ENCODE measurements around the gene EHBP1. TPM values are rescaled to one million over a fixed set of nuclear protein-coding genes. Genes with fewer than 3 reads are reported as not detected.
"Not testable (repeated sequence)": the region's sequence is repeated elsewhere in the genome, so short reads cannot be mapped to it uniquely, and the experiment has no call there.

EHBP1 gene
- total RNA-seq, 1 donor from 2014 or later = 29.3 TPM

DNA sequence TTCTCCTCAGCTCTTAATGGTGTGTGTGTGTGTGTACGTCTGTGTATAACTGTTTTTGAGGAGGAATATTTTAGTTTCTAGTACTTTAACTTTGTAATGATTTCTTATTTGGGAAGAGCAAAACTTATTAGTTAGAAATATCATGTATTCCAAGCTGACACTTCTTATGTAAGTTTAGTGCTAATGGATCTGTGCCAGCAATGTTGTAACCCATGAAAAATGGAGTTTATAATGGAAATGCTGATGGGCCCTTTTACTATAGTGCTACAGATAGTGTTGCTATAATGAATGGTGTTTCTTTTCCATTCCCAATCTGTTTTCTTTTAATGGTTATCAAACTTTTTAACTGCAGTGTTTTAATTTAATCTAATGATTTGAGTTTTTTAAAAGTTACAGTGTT lies 295.3 kb downstream of the EHBP1 start:
- DNase-seq (ENCODE audit: extremely low read depth, low read depth, low spot score) = no peak

DNA sequence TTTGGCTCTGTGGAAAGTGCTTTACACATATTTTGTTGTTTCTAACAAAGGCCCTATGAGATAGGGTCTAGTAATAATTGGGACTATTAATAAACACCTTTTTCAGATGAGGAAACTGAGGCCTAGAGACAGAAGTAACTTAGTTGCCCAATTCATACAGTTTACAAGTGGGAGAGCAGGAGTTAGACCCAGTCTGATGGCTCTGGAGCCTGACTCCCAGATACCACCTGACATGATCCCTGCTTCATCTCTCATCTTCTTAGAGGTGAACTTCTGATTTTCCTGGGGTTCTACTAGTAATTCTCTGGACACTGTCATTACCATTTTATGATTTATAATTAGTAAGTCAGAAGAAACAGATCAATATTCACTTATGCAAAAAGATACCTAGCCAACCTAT lies 296.1 kb downstream of the EHBP1 start:
- DNase-seq (ENCODE audit: extremely low read depth, low read depth, low spot score) = no peak

DNA sequence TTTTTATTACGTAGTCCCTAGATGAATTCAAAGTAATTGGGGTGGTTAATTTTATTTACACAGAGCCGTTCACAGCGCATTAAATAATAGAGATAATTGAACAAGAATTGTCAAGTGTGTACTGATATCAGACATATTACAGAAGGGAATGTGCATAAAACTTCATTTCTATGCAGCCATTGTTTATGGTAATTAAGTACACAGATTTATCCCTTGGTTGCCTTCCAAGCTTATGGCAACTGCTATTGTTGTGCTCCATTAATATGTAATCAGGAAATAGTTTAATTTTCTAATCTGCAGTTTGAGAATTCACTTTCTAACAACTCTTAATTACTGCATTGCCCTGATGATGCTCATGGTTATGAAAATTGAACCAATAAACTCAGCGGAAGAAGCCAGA lies 297.8 kb downstream of the EHBP1 start:
- no peak for DNase-seq (ENCODE audit: extremely low read depth, low read depth, low spot score)

DNA sequence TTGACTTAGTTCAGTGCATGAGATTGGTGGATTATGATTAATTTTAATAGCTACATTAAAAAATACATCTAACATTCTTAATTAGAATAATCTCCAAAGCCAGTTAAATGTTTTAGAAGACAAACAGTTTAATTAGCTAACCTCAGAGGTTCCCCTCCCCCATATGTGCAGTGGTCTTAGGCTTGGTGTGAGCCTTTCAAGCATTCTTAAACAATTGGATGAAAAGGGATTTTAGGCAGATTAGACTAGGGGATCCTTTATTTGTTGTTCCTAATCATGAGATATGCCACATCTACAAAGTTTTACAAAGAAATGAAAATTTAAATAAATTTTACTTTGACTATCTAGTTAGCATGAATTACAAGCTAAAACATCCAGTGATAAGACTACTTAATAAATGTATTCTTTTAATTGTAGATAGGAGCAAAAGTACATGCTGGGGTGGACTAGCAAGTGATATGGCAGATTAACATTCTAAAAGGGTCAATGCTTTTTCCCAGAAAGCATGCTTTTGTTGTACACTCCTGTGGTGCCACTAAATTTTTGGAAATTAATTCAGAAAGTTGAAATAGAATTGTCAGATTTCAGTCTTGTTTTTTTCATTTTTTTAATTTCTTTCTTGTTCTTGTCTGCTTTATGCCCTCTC lies 302.4 kb downstream of the EHBP1 start:
- DNase-seq (ENCODE audit: extremely low read depth, low read depth, low spot score) = no peak

DNA sequence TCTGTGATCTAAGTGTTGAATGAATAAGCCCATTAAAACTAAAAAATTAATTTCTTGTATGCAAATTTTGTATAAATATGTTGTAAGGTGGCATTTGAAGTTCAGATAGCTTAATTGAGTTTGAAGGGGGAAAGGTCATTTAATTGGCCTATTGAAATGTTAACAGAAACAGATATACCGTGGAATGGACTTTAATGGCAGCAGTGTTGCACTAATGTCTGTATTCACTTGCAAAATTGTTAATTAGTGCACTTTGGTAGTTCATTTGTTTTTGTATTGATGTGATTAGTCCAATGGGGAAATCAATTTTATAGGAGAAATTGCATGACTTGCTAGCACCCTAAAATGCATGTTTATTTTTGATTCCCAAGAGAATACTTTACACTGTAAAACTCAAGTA lies 303.3 kb downstream of the EHBP1 start:
- DNase-seq (ENCODE audit: extremely low read depth, low read depth, low spot score) = no peak

DNA sequence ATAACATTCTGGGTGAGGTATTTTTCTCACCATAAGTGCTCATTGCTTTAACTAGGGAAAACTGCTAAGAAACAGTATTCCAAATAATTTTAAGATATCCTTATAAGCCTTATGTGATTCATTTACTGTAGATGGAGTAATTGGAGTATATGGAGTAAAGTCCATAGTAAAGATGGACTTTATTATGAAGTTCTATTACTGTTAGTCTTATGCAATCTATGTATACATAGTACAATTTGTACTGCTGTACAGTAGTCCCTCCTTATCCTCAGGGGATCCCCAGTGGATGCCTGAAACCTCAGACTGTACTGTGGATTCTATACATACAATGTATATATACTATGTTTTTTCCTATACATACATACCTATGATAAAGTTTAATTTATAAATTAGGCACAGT lies 304.0 kb downstream of the EHBP1 start:
- DNase-seq (ENCODE audit: extremely low read depth, low read depth, low spot score) = no peak

DNA sequence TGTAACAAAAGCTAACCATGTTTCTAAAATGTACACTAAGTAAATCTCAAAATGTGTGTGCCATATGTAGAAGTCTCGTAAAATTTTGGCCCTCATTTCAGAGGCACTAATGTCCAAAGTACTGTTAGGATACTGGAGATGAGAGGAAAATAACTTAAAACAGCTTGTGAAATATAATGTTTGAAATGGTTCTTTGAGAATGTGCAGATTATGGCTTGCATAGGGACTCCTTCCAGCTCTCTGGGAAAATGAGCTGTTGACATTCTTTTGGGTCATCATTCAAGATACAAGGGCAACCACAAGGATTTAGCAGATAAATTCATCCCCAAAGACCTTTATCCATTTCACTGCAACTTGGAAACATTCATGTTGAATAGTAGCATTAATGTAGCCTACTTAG lies 307.0 kb downstream of the EHBP1 start:
- no peak for DNase-seq (ENCODE audit: extremely low read depth, low read depth, low spot score)

DNA sequence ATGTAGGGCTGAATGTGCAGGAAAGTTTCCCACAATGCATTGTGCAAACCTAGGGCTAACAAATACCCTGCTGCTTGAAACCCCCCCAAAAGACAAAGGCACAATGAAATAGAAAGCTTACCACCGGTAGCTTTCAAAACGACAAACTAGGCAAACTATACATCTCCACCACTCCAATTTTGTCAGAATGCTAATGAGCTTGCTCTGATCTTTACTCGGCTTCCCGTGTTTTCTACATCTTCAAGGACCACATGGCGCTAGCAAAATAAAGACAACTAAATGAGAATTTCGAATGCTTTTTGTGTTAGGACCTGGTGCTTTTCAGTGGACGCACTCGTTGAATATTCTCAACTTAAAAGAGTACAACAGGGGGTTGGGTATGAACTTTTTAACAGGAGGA lies 307.9 kb downstream of the EHBP1 start:
- no peak for DNase-seq (ENCODE audit: extremely low read depth, low read depth, low spot score)

DNA sequence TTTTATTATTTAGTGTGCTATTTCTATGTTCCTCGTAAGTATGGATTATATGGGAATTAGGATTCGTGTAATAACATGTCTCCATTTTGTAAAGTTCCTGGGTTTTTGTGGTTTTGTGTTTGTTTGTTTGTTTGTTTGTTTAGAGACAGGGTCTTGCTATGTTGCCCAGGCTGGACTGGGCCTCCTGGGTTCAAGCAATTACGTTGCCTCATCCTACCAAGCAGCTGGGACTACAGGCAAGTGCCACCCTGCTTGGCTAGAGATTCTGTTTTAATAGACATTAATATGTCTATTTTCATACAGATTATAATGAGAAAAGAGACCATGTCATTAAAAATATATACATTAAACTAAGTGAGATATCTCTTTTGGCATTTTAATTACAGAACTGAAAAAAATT lies 309.9 kb downstream of the EHBP1 start:
- no peak for DNase-seq (ENCODE audit: extremely low read depth, low read depth, low spot score)

DNA sequence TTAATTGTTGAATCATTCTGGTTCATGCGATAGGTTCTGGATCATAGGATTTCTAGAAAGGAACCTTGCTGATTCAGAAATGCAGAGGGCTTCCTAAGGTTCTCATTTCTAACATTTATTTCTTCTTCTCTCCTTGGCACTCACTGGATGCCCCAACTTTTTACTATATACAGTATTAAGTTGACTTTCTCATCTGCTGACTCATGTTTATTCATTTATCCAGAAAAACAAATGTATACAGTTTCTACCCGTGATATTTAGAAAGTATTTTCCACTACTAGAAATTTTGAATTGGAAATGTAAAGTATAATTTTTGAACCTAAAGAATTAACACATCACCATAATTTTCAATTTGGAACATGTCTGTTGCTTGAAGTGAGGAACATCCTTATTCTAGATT lies 312.9 kb downstream of the EHBP1 start:
- no peak for DNase-seq (ENCODE audit: extremely low read depth, low read depth, low spot score)

DNA sequence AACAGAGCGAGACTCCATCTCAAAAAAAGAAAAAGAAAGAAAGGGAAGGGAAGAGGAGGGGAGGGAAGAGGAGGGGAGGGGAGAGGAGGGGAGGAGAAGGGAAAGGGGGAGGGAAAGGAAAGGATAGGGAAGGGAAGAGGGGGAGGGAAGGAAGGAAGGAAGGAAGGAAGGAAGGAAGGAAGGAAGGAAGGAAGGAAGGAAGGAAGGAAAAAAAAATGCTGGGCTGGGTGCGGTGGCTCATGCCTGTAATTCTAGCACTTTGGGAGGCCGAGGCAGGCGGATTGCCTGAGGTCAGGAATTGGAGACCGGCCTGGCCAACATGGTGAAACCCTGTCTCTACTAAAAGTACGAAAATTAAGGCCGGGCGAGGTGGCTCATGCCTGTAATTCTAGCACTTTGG lies 314.2 kb downstream of the EHBP1 start:
- not testable (repeated sequence) for DNase-seq (ENCODE audit: extremely low read depth, low read depth, low spot score)

DNA sequence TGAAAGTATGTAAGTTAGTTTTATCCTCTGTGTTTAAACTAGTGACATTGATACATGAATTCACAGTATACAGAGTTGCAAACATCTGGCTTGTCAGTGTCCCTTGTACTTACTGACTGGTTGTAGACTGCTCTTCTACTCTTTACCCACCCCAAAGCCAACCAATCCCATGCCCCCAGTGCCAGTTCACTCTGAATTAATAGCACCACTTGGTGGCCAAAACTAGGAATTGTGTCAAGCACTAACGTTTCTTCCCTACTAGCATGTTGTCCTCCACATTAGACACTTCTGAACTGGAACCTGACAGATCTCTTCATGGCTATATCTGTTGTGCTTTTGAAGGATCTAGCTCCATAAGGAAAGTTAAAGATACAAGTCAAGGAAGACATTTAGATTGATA lies 317.9 kb downstream of the EHBP1 start:
- no peak for DNase-seq (ENCODE audit: extremely low read depth, low read depth, low spot score)

DNA sequence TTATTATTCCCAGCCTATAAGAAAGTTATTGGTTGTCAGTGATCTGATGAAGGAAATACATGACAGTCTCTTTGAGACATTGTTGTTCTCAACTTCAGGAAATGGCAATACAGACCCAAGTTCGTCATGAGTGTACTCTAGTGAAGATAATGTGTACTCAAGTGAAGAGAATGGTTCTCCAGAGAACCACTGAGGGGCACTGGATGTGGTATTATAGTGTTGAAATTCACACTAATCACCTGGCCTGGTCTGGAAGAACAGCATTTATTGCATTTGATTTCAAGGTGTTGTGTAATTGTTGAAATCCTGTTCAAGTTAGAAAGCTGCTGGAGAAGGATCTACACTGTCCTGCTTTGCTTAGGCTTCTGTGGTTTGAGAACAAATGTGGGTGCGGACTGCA lies 321.7 kb downstream of the EHBP1 start:
- DNase-seq (ENCODE audit: extremely low read depth, low read depth, low spot score) = no peak

DNA sequence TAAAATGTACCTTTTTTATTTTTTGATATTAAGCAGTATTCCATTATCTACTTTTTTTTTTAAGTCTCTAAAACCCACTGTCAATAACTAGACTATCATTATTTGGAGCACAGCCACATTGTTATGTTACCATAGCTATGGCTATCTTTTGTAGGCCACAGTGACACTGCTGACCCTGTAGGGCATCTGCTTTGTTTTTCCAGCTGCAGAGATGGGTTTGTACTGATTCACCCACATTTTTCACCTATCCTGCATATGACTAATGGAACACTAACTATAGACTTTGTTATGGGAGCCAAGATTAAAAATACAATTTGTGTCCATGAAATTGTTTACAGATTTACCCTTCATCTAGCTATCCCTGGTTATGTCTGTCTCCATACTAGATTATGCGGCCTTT lies 323.5 kb downstream of the EHBP1 start:
- no peak for DNase-seq (ENCODE audit: extremely low read depth, low read depth, low spot score)

DNA sequence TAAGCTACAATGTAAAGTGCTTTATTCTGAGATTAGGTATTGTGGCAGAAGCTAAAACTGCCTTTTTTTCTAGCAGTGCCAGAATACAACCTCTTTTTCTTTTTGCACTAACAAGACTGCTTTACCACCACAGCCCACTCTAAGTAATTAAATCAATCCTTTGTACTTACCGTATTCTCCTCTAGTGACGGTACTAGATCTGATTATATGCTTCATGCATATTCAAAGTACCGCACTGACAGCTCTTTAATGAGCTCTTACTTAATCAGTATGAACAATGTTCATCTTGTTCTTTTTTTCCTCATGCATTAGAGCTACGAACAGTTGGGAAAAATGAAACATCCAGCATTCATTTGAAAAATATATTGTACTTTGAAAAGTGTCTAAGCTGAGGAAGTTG lies 329.0 kb downstream of the EHBP1 start:
- no peak for DNase-seq (ENCODE audit: extremely low read depth, low read depth, low spot score)

DNA sequence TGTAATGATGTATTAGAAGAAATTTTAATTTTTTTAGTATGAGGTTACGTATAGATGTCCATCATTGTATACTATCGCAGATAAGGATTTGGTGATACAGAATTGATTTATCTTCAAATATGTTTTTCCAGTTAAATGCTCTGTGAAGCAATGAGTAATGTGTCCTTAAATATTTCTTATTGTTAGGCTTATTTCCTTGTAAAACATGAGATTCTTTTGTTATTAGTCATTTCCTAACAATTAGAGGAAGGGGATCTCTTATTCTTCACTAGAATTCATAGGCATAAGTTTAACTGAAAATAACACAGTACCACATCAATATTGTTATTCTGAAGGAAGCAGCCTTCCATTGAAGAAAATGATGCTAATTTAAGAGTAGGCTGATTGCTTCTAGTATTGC lies 329.7 kb downstream of the EHBP1 start:
- no peak for DNase-seq (ENCODE audit: extremely low read depth, low read depth, low spot score)

DNA sequence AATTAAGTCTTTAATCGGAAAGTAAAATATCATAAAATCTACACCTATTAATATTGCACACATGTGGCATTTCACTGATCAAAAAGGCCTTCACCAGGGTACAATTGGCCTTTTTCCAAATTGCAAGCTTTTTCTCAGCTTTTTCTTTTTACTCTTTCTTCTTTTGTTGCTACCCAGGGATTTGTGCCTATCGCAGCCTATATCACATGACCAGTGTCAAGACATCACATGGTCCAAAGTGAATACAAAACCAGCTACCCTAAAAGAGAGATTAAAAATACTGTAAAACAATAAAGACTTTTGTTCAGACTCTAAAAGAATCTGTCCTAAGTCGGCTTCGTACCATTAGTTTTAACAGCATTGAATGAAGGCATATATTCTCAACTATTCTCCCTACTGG lies 330.1 kb downstream of the EHBP1 start:
- DNase-seq (ENCODE audit: extremely low read depth, low read depth, low spot score) = no peak

DNA sequence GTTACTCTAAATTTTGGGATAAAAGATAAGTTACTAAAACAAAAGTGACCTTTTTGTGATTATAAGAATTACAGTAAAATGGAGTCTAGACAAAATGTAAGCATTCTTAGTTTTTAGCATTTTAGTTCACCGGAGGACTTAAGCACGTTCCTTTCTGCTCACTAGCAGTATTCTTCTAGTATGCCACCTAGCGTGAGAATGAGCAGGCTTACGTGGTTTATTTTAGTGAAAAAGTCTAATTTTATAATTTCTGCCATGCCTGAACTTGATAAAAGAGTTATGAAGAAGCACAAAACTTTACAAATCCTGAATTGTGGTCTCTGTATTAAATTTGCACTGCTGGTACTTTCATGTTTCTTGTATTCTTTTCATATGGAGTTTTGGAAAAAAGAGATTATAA lies 332.5 kb downstream of the EHBP1 start:
- no peak for DNase-seq (ENCODE audit: extremely low read depth, low read depth, low spot score)

DNA sequence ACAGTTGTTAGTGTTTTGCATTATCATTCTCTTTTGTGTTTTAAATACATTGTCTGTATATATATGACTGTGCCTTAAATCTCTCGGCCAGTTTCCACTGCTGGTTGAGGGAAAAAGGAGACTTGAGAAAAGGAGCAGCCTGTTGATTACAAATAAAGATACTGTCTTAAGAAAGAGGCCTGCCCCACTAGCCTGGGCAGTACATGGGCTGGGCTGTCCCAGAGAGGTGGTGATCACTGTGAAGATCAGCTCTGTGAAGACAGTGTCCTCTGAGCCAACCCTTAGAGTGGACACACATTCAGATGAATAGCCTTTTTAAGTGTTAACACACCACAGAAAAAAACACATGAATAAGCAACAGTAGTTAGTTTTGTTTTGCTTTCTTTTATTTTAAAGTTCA lies 335.1 kb downstream of the EHBP1 start:
- DNase-seq (ENCODE audit: extremely low read depth, low read depth, low spot score) = no peak

DNA sequence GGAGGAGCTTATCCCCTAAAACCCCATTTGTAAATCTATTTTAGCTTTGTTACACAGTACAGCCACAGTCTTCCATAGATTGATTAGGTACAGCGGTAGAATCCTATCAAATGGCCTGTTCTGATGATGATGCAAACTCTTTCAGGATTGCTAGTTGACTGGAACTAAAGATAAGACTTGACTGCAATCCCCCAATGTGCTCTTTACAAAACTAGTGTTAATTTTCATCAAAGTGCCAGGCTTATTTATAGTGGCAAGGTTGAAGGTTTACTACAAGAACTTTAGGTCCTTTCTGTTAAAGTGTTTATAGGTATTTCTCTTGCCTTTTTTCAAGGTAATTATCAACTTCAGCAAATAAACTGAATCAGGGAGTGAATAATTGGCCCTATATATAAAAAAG lies 336.1 kb downstream of the EHBP1 start:
- no peak for DNase-seq (ENCODE audit: extremely low read depth, low read depth, low spot score)

DNA sequence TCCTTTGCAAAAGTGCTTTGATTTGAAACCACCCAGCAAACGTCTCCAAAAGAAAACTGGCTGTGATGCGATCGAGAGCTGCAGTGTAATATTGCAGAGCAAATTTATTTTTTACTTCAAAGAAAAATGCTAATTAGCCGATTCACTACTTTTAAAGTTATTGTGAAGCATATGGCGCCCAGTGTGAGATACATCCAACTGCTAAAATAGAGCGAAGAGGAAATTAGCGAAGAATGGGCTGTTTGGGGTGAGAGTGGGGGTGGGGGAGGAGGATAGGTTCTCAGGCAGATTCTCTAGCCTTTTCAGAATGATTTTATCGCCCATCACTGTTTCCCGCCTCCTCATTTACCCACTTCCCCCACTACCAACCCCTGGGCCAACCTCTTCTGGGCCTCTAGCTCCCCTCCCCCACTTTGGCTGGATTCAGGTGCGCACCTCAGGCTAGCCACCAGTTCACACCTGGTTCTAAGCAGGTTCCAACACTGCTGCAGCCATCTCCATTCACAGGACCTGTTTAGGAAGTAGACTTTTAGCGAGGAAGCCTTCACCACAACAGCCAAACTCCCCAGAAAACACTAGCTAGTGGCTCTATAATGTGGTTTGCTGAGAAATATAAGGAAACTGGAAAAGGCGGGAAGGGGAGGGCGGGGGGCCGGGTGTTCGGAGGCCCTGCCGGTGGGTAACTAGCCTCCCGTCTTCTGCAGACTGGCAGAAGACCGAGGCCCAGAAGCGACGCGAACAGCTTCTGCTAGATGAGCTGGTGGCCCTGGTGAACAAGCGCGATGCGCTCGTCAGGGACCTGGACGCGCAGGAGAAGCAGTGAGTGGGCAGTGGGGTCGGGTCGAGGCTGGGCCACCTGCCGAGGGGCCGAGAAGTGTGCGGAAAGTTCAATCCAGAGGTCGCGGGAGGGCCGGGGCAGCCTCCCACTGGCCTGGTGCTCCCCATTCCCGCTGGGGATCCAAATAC lies 339.1 kb downstream of the EHBP1 start:
- no peak for DNase-seq (ENCODE audit: extremely low read depth, low read depth, low spot score)

DNA sequence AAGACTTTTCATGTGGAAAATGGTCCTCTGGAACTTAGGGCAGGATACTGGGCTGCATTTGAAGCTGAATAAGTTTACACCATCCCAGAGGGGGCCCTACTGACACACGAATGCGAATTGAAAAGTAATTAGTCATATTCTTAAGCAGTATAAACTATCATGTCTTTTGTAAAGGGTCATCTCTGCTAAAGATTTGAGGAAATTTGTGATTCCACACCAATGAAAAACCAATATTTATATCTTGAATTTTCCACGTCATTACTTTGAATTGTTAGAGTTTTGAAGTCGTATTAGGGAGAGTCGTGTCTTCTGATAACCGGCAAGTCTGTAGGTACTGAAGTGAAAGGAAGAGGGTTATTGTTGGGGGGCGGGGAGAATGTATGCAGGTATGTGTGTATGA lies 341.0 kb downstream of the EHBP1 start:
- no peak for DNase-seq (ENCODE audit: extremely low read depth, low read depth, low spot score)
